ENCODE data around the gene SYT5. TPM values are rescaled to one million over a fixed set of nuclear protein-coding genes. Genes with fewer than 3 reads are reported as not detected.

SYT5 gene
- total and polyA plus RNA-seq, 9 of the 15 experiments (the other 6 are each of a cell fraction or from before 2014, with no cell fraction given) = 1.3 to 20.9 (median 8.8) TPM

GRCh38 chr19:55137915-55138314 lies 42.2 kb downstream of the SYT5 start:
- DNase-seq (ENCODE audit: extremely low read depth in 1 of 4, low spot score in 3 of 4) = peak in 1 of 4 experiments; percentile 5
- Histone ChIP-seq H3K4me2 (ENCODE audit: insufficient read depth, low read length) (no peak overlapping the region), H3K4me3 (no peak overlapping the region), H3K36me3 (ENCODE audit: control insufficient read depth, insufficient read depth, low read length) (peaks cover 57% of the 10 kb centered on the region), H3K9ac (ENCODE audit: insufficient read depth in 1 of 2, low read depth in 2 of 2, low read length in 2 of 2) (no peak overlapping the region), H3K27me3 (ENCODE audit: control insufficient read depth in 2 of 2, insufficient read depth in 2 of 2, low read length in 2 of 2) (no peaks in the 10 kb centered on the region), H3K79me2 (ENCODE audit: control insufficient read depth, insufficient read depth, low read length) (no peaks in the 10 kb centered on the region), H2AFZ (ENCODE audit: low read depth, low read length) (no peak overlapping the region), H3K27ac (ENCODE audit: extremely low read depth, low read depth, low read length) (no peak overlapping the region), H3K9me1 (ENCODE audit: control insufficient read depth, insufficient read depth, low read length) (no peaks in the 10 kb centered on the region), H3K4me1 (replicated peaks in 1 of 2; ENCODE audit: control insufficient read depth in 2 of 2, insufficient read depth in 2 of 2, low read length in 2 of 2) (peaks cover 0 to 32% of the 10 kb centered on the region in 2 experiments; a peak in 2 of 5 replicates), H4K20me1 (replicated peaks; ENCODE audit: control insufficient read depth, insufficient read depth, low read length) (no peaks in the 10 kb centered on the region), H3K9me3 (replicated peaks; ENCODE audit: control insufficient read depth, insufficient read depth, low read depth, low read length) (no peaks in the 10 kb centered on the region)
- no TSS peak for BruUV-seq (replicated peaks)
- ChIA-PET POLR2A (no interaction called here), CTCF (ENCODE audit: low intra/inter-chr PET ratio) (no interaction called here)
- no peak for ATAC-seq
- in situ Hi-C loops (cut with MboI) = loop anchor here (25.0 kb wide), 1 partner anchor 499 kb away; the partner anchor contains the start of genes CCDC106, ZNF580 and ZNF581
- intact Hi-C loops (cut with micrococcal nuclease) = no loop called here
- TF ChIP-seq POLR2G (IDR thresholded peaks at IDR 0.05; ENCODE audit: low read depth, low read length) (peak; percentile 42; the same call in 1 of the 2 replicates), RAD21 (CRISPR knock-in tag; conservative IDR thresholded peaks at IDR 0.05 in 1 of 2, IDR thresholded peaks at IDR 0.05 in 1 of 2) (no peak)
- FAIRE-seq = no peak
- WGBS (ENCODE audit: insufficient coverage, low coverage, missing lambda C conversion rate) = 89% methylated on average over 4 of the region's 9 CpGs

GRCh38 chr19:55136399-55137102 lies 43.5 kb downstream of the SYT5 start:
- Histone ChIP-seq H3K4me2 (ENCODE audit: insufficient read depth, low read length) (no peak overlapping the region), H3K27me3 (ENCODE audit: control insufficient read depth in 2 of 2, insufficient read depth in 2 of 2, low read length in 2 of 2) (no peaks in the 10 kb centered on the region), H3K4me1 (replicated peaks in 1 of 2; ENCODE audit: control insufficient read depth in 2 of 2, insufficient read depth in 2 of 2, low read length in 2 of 2) (peaks cover 0 to 24% of the 10 kb centered on the region in 2 experiments; a peak in 2 of 5 replicates), H3K9me1 (ENCODE audit: control insufficient read depth, insufficient read depth, low read length) (no peaks in the 10 kb centered on the region), H3K9me3 (replicated peaks; ENCODE audit: control insufficient read depth, insufficient read depth, low read depth, low read length) (no peaks in the 10 kb centered on the region), H3K79me2 (ENCODE audit: control insufficient read depth, insufficient read depth, low read length) (no peaks in the 10 kb centered on the region), H3K4me3 (no peak overlapping the region), H4K20me1 (replicated peaks; ENCODE audit: control insufficient read depth, insufficient read depth, low read length) (no peaks in the 10 kb centered on the region), H3K36me3 (ENCODE audit: control insufficient read depth, insufficient read depth, low read length) (peaks cover 61% of the 10 kb centered on the region), H2AFZ (ENCODE audit: low read depth, low read length) (no peak overlapping the region), H3K9ac (ENCODE audit: insufficient read depth in 1 of 2, low read depth in 2 of 2, low read length in 2 of 2) (peak overlapping the region in 1 of 2 experiments; percentile 60; a peak in 1 of 4 replicates), H3K27ac (ENCODE audit: extremely low read depth, low read depth, low read length) (no peak overlapping the region)
- DNase-seq (ENCODE audit: extremely low read depth in 1 of 4, low spot score in 3 of 4) (no peak), ATAC-seq (no peak), FAIRE-seq (no peak)
- WGBS (ENCODE audit: insufficient coverage, low coverage, missing lambda C conversion rate) = 88% methylated on average over 16 of the region's 17 CpGs
- intact Hi-C loops (cut with micrococcal nuclease) (no loop called here), in situ Hi-C loops (cut with MboI) (loop anchor here (25.0 kb wide), 1 partner anchor 501 kb away; the partner anchor contains the start of genes CCDC106, ZNF580 and ZNF581)
- CTCF ChIA-PET (ENCODE audit: low intra/inter-chr PET ratio) = interaction anchor here (0.5 kb wide), 1 partner anchor 165 kb away, joined by 3 read pairs; no protein-coding TSS in a partner anchor
- BruUV-seq (replicated peaks) = no TSS peak
- TF ChIP-seq DEAF1 (CRISPR knock-in tag; IDR thresholded peaks at IDR 0.05) = no peak
- TF ChIP-seq ZBTB9 (CRISPR knock-in tag; IDR thresholded peaks at IDR 0.05) = peak; percentile 80; the same call in 1 of the 2 replicates
- POLR2A ChIA-PET = interaction anchor here (1.0 to 1.6 kb wide), 2 partner anchors 10 to 23 kb away, joined by 3 to 4 read pairs; no protein-coding TSS in a partner anchor
